Tibial nerve (tissue), 4 donors: ENCODE results near the gene SUSD2. TPM values are rescaled to one million over a fixed set of nuclear protein-coding genes. Genes with fewer than 3 reads are reported as not detected.

Experiments used
- DNase-seq, 2 donors: peaks; one replicate each; pipeline ENCODE4 v3.0.0-alpha.2; 2019; ENCODE audit warnings: low spot score in 2 of 2
- H3K27ac ChIP-seq, 4 donors: fragments of 200-600 bp; sonication (generic) in 3 of 4; one replicate each; pipeline ENCODE4 v1.5.1; 2017 to 2019; ENCODE audit warnings: mild to moderate bottlenecking in 1 of 4
- H3K27me3 ChIP-seq, 2 donors: fragments of 200-600 bp; sonication (generic) in 1 of 2; one replicate each; pipeline versions ENCODE4 v1.5.1 to v1.6.0; 2017 to 2019
- H3K36me3 ChIP-seq, 3 donors: fragments of 200-600 bp; sonication (generic); one replicate each; pipeline ENCODE4 v1.5.1; 2018 to 2019
- H3K4me1 ChIP-seq, 4 donors: fragments of 200-600 bp; sonication (generic) in 3 of 4; one replicate each; pipeline ENCODE4 v1.5.1; 2017 to 2019
- H3K4me3 ChIP-seq, 4 donors: fragments of 200-600 bp; sonication (generic) in 3 of 4; one replicate each; pipeline ENCODE4 v1.5.1; 2017 to 2019; ENCODE audit warnings: mild to moderate bottlenecking in 1 of 4, moderate library complexity in 1 of 4
- H3K9me3 ChIP-seq, 4 donors: fragments of 200-600 bp; sonication (generic) in 3 of 4; one replicate each; pipeline ENCODE4 v1.5.1; 2017 to 2019
- EP300 ChIP-seq, 2 donors: sonication (generic); formaldehyde crosslinking; IDR thresholded peaks; one replicate each; pipeline ENCODE4 v1.6.1; 2017; ENCODE audit warnings: antibody characterized with exemption in 2 of 2, mild to moderate bottlenecking in 1 of 2
- POLR2A ChIP-seq, 2 donors: fragments of 450-650 bp; IDR thresholded peaks; one replicate each; pipeline ENCODE4 v1.6.1; 2017; ENCODE audit warnings: antibody characterized with exemption in 2 of 2, mild to moderate bottlenecking in 2 of 2, moderate library complexity in 2 of 2
- WGBS, 2 donors: methylation state at CpG; one replicate each; pipeline ENCODE4 v1.1.5; 2018; 5-methylcytosine and 5-hydroxymethylcytosine counted together
- total RNA-seq, 4 donors: library from RNA; depleted of rRNA; stranded (reverse); fragments of >200 nt; gene quantifications; one replicate each; pipeline ENCODE4 v1.1.0, GENCODE V29; 2016
- TF ChIP-seq, protein P1 (sequence below), 5 experiments: fragments of 200-600 bp in 3 of 5; fragments of 450-650 bp in 2 of 5; sonication (generic) in 3 of 5; IDR thresholded peaks; one replicate each; pipeline ENCODE4 v1.5.1; 2016 to 2019; ENCODE audit warnings: antibody characterized with exemption in 5 of 5, mild to moderate bottlenecking in 3 of 5, moderate library complexity in 2 of 5

Gene SUSD2
- total RNA-seq, 4 donors from 2014 or later = 9.0 to 9.6 (median 9.4) TPM

DNA sequence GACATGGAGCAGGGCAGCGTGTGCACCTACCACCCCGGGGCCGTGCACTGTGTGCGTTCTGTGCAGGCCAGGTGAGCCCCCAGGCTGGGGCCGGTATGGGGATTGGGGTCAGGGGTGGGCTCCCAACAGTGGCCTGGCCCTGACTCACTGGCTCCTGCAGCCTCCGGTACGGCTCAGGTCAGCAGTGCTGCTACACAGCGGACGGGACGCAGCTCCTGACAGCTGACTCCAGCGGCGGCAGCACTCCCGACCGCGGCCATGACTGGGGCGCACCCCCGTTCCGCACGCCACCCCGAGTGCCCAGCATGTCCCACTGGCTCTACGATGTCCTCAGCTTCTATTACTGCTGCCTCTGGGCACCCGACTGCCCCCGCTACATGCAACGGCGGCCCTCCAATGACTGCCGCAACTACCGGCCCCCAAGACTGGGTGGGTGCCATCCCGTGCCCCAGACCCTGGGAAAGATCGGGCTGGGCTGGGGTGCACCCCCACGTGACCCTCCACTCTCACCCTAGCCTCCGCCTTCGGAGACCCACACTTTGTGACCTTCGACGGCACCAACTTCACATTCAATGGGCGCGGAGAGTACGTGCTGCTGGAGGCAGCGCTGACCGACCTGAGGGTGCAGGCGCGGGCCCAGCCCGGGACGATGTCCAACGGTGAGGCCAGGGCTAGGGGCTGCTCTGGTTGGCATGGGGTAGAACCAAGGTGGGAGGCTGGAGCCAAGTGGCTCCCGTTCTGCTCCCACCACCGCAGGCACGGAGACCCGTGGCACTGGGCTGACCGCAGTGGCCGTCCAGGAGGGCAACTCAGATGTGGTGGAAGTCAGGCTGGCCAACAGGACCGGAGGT, 4.4 kb downstream of the SUSD2 start:
- no peaks in the 10 kb centered on the region for H3K27me3 ChIP-seq

DNA sequence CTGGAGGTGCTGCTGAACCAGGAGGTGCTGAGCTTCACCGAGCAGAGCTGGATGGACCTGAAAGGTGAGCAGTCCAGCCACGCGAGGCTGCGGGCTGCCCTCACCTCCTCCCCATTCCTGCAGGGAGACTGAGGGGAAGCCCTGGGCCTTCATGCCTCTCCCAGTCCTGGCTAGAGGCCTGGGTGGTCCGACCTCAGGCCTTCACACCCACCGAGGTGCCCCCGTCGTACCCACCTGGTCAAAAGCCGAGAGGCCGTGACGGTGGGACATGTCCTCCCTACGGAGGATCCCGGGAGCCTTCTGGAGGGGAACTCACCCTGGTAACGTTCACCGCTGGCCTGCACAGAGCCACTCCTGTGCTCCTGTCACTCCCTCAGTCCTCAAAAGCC, 5.1 kb downstream of the SUSD2 start:
- H3K36me3 ChIP-seq = peaks cover 0 to 13% (median 0%) of the 10 kb centered on the region in 3 donors
- no peak overlapping the region for H3K4me3 ChIP-seq
- WGBS, 2 donors = 95 to 97% methylated on average over 7 to 14 of the region's 15 CpGs
- peaks cover 0 to 34% (median 19%) of the 10 kb centered on the region in 4 donors for H3K4me1 ChIP-seq
- H3K27ac ChIP-seq = no peak overlapping the region
- no peak for TF ChIP-seq POLR2A (IDR thresholded peaks at IDR 0.05)
- TF ChIP-seq EP300 (IDR thresholded peaks at IDR 0.05) = no peak
- TF ChIP-seq, protein P1, sequence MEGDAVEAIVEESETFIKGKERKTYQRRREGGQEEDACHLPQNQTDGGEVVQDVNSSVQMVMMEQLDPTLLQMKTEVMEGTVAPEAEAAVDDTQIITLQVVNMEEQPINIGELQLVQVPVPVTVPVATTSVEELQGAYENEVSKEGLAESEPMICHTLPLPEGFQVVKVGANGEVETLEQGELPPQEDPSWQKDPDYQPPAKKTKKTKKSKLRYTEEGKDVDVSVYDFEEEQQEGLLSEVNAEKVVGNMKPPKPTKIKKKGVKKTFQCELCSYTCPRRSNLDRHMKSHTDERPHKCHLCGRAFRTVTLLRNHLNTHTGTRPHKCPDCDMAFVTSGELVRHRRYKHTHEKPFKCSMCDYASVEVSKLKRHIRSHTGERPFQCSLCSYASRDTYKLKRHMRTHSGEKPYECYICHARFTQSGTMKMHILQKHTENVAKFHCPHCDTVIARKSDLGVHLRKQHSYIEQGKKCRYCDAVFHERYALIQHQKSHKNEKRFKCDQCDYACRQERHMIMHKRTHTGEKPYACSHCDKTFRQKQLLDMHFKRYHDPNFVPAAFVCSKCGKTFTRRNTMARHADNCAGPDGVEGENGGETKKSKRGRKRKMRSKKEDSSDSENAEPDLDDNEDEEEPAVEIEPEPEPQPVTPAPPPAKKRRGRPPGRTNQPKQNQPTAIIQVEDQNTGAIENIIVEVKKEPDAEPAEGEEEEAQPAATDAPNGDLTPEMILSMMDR (IDR thresholded peaks at IDR 0.05) = no peak
- H3K9me3 ChIP-seq = no peaks in the 10 kb centered on the region
- DNase-seq = no peak
- H3K27me3 ChIP-seq = no peaks in the 10 kb centered on the region

More for the DNA sequence above, 4.4 kb downstream of the SUSD2 start:
- no peak overlapping the region for H3K27ac ChIP-seq
- 91 to 93% methylated on average over 32 to 47 of the region's 51 CpGs for WGBS, 2 donors
- no peak overlapping the region for H3K4me3 ChIP-seq
- H3K36me3 ChIP-seq = peaks cover 0 to 13% (median 0%) of the 10 kb centered on the region in 3 donors
- peaks cover 0 to 36% (median 21%) of the 10 kb centered on the region in 4 donors for H3K4me1 ChIP-seq
- H3K9me3 ChIP-seq = no peaks in the 10 kb centered on the region
- TF ChIP-seq, protein P1 (IDR thresholded peaks at IDR 0.05) = no peak
- TF ChIP-seq EP300 (IDR thresholded peaks at IDR 0.05) (no peak), POLR2A (IDR thresholded peaks at IDR 0.05) (no peak)
- DNase-seq = no peak

DNA sequence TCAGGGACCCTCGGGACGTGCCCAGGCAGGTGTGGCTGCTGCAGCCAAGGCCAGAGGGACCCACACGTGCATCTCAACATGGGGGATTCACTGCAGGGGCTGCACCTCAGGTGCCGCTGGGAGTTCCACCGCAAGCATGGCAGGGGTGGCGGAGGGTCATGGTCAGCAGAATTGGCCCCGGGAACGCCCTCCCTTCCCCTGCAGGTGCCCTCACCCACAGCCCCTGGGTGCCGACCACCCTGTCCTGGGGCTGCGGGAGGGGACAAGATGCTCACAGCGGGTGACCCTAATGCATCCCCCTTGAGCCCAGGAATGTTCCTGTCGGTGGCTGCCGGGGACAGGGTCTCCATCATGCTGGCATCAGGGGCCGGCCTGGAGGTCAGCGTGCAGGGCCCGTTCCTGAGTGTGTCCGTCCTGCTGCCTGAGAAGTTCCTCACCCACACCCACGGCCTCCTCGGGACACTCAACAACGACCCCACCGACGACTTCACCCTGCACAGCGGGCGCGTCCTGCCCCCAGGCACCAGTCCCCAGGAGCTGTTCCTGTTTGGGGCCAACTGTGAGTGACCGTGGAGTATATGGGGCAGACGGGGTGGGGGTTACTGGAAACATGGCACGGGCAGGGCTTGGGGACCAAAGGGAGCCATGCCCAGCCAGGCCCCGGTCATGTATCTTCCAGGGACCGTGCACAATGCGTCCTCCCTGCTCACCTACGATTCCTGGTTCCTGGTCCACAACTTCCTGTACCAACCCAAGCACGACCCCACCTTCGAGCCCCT, 5.8 kb downstream of the SUSD2 start:
- TF ChIP-seq, protein P1 (IDR thresholded peaks at IDR 0.05) = no peak
- TF ChIP-seq EP300 (IDR thresholded peaks at IDR 0.05) (no peak), POLR2A (IDR thresholded peaks at IDR 0.05) (no peak)
- no peaks in the 10 kb centered on the region for H3K27me3 ChIP-seq
- no peak overlapping the region for H3K4me3 ChIP-seq
- H3K4me1 ChIP-seq = peaks cover 0 to 30% (median 16%) of the 10 kb centered on the region in 4 donors
- DNase-seq = no peak
- WGBS, 2 donors = 82 to 84% methylated on average over 31 of the region's 34 CpGs
- H3K36me3 ChIP-seq = peaks cover 0 to 13% (median 0%) of the 10 kb centered on the region in 3 donors
- H3K9me3 ChIP-seq = no peaks in the 10 kb centered on the region
- no peak overlapping the region for H3K27ac ChIP-seq

DNA sequence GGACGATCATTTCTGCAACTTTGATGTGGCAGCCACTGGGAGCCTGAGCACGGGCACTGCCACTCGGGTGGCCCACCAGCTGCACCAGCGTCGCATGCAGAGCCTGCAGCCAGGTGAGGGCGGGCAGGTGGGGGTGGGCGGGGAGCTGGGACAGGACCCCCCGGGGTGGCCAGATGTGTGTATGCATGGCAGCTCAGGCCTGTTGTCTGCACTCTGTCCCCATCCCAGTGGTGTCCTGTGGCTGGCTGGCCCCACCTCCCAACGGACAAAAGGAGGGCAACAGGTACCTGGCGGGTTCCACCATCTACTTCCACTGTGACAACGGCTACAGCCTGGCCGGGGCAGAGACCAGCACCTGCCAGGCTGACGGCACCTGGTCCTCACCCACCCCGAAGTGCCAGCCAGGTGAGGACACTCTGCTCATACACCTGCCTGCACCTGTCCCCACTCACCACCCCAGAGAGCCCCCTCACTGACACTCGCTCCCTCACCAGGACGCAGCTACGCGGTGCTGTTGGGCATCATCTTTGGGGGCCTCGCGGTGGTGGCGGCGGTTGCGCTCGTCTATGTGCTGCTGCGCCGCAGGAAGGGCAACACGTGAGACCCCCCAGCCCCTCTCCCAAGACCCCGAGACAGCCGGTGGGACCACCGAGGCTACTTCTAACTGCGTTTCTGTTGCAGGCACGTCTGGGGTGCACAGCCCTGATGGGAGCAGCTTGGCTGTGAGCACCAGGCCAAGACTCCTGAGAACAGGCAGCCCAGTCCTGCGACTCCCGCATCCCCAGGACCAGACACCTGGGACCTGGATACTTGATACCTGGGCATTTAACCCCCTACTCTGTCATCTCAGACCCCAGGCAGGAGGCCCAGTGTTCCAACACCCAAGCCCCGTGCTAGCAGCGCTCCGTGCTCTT, 6.7 kb downstream of the SUSD2 start:
- no peak for TF ChIP-seq POLR2A (IDR thresholded peaks at IDR 0.05)
- TF ChIP-seq, protein P1 (IDR thresholded peaks at IDR 0.05) = no peak
- TF ChIP-seq EP300 (IDR thresholded peaks at IDR 0.05) = no peak
- Histone ChIP-seq H3K4me3 (no peak overlapping the region), H3K27ac (no peak overlapping the region), H3K27me3 (no peaks in the 10 kb centered on the region), H3K9me3 (no peaks in the 10 kb centered on the region), H3K4me1 (peaks cover 0 to 21% (median 14%) of the 10 kb centered on the region in 4 donors), H3K36me3 (peaks cover 0 to 13% (median 0%) of the 10 kb centered on the region in 3 donors)
- DNase-seq = no peak
- 88 to 90% methylated on average over 25 to 31 of the region's 37 CpGs for WGBS, 2 donors
